ENCODE measurements around the gene SPOCK1. TPM values are rescaled to one million over a fixed set of nuclear protein-coding genes. Genes with fewer than 3 reads are reported as not detected.

The SPOCK1 gene
- total RNA-seq, 2 experiments from 2014 or later = not detected

DNA sequence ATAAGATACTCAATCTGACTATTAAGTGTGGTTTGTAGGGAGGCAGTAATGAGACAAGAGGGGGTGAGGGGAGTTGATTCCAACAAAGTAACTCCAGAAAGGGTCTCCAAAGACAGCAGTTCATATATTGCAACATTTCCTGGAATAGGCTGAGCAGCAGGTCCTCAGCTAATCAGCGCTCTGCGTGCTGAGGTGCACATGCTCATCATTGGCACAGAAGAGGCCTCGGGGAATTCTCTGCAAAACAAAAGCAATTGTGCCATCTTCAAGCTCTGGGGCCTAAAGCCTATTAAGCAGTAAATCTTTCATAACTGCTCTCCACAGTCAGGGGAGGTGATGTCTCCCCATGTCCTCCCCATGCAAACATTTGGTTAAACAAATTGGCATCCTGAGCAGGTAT is 357.3 kb downstream of the SPOCK1 start:
- Mint-ChIP-seq H3K36me3 (ENCODE audit: low read depth) (no peaks in the 10 kb centered on the region), H3K4me3 (no peak overlapping the region), H3K9me3 (no peaks in the 10 kb centered on the region), H3K27ac (no peak overlapping the region), H3K4me1 (ENCODE audit: low read depth) (no peaks in the 10 kb centered on the region), H3K27me3 (no peaks in the 10 kb centered on the region)
- ATAC-seq (no peak), DNase-seq (no peak)
- TF ChIP-seq, protein P1, sequence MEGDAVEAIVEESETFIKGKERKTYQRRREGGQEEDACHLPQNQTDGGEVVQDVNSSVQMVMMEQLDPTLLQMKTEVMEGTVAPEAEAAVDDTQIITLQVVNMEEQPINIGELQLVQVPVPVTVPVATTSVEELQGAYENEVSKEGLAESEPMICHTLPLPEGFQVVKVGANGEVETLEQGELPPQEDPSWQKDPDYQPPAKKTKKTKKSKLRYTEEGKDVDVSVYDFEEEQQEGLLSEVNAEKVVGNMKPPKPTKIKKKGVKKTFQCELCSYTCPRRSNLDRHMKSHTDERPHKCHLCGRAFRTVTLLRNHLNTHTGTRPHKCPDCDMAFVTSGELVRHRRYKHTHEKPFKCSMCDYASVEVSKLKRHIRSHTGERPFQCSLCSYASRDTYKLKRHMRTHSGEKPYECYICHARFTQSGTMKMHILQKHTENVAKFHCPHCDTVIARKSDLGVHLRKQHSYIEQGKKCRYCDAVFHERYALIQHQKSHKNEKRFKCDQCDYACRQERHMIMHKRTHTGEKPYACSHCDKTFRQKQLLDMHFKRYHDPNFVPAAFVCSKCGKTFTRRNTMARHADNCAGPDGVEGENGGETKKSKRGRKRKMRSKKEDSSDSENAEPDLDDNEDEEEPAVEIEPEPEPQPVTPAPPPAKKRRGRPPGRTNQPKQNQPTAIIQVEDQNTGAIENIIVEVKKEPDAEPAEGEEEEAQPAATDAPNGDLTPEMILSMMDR (IDR thresholded peaks at IDR 0.05) = no peak
- POLR2A ChIA-PET = no interaction called here
- CTCF ChIA-PET = no interaction called here
- intact Hi-C loops (cut with micrococcal nuclease) = no loop called here

GRCh38 chr5:137136991-137137632 is 362.0 kb downstream of the SPOCK1 start:
- Mint-ChIP-seq H3K27ac (no peak overlapping the region), H3K27me3 (peaks cover 1% of the 10 kb centered on the region), H3K9me3 (no peaks in the 10 kb centered on the region), H3K4me1 (ENCODE audit: low read depth) (no peaks in the 10 kb centered on the region), H3K36me3 (ENCODE audit: low read depth) (no peaks in the 10 kb centered on the region), H3K4me3 (no peak overlapping the region)
- POLR2A ChIA-PET = no interaction called here
- TF ChIP-seq, protein P1 (IDR thresholded peaks at IDR 0.05) = no peak
- no peak for DNase-seq
- intact Hi-C loops (cut with micrococcal nuclease) = no loop called here
- CTCF ChIA-PET = no interaction called here
- ATAC-seq = no peak

- POLR2A ChIA-PET = no interaction called here
Observed at GRCh38 chr5:137134920-137135532, 364.1 kb downstream of the SPOCK1 start.

DNA sequence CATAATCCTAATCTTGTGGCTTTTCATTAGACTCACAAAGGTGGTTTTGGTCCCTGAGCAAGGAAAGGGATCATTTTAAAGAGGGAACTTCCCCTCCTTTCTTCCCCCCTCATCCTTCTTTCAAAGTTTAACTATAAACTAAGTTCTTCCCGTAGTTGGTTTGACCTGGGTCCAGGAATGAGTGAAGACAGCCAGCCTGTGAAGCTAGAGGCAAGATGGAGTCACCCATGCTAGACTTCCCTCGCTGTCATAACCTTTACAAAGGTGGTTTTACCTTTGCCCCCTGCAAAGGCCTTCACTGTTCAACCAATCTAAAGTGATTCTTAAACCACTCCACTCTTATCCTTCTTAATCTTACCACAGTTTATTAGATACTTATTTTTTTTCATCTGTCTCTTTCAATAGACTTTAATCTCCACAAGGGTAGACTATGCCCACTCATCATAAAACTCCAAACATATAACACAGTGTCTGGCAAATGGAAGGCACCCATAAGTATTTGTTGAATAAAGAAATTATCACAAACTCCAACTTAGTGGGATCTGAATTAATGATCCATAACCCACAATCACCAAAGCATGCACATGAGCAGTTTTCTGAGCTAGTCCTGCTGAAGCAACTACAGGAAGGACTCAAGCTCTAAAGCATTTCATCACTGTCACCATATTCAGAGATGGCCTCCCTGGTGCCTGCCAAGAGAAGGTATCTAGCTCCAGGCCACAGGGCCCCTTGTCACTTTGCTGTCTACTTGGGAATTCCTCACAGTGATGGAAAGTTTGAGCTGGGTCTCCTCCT is 369.0 kb downstream of the SPOCK1 start:
- intact Hi-C loops (cut with micrococcal nuclease) = no loop called here
- ChIA-PET CTCF (no interaction called here), POLR2A (no interaction called here)
- no peaks in the 10 kb centered on the region for H3K9me3 Mint-ChIP-seq
- H3K4me1 Mint-ChIP-seq (ENCODE audit: low read depth) = no peaks in the 10 kb centered on the region
- no peak for ATAC-seq
- TF ChIP-seq, protein P1 (IDR thresholded peaks at IDR 0.05) = no peak
- H3K4me3 Mint-ChIP-seq = no peak overlapping the region
- H3K36me3 Mint-ChIP-seq (ENCODE audit: low read depth) = no peaks in the 10 kb centered on the region
- peaks cover 5% of the 10 kb centered on the region for H3K27me3 Mint-ChIP-seq
- no peak for DNase-seq
- H3K27ac Mint-ChIP-seq = no peak overlapping the region

More at GRCh38 chr5:137134920-137135532, 364.1 kb downstream of the SPOCK1 start:
- H3K9me3 Mint-ChIP-seq = no peaks in the 10 kb centered on the region
- DNase-seq (no peak), ATAC-seq (no peak)
- intact Hi-C loops (cut with micrococcal nuclease) = no loop called here
- H3K4me3 Mint-ChIP-seq = no peak overlapping the region
- CTCF ChIA-PET = no interaction called here
- H3K27ac Mint-ChIP-seq = no peak overlapping the region
- no peaks in the 10 kb centered on the region for H3K36me3 Mint-ChIP-seq (ENCODE audit: low read depth)
- TF ChIP-seq, protein P1 (IDR thresholded peaks at IDR 0.05) = no peak
- peaks cover 3% of the 10 kb centered on the region for H3K27me3 Mint-ChIP-seq
- no peaks in the 10 kb centered on the region for H3K4me1 Mint-ChIP-seq (ENCODE audit: low read depth)

- H3K27me3 Mint-ChIP-seq = peaks cover 4% of the 10 kb centered on the region
- no peaks in the 10 kb centered on the region for H3K36me3 Mint-ChIP-seq (ENCODE audit: low read depth)
- ChIA-PET CTCF (interaction anchor here (1.1 kb wide), 1 partner anchor 14 kb away, joined by 3 read pairs; no protein-coding TSS in a partner anchor), POLR2A (no interaction called here)
- DNase-seq = no peak
- no peak overlapping the region for H3K4me3 Mint-ChIP-seq
- H3K4me1 Mint-ChIP-seq (ENCODE audit: low read depth) = no peaks in the 10 kb centered on the region
- TF ChIP-seq, protein P1 (IDR thresholded peaks at IDR 0.05) = no peak
- no peak for ATAC-seq
- H3K9me3 Mint-ChIP-seq = no peaks in the 10 kb centered on the region
- intact Hi-C loops (cut with micrococcal nuclease) = no loop called here
- H3K27ac Mint-ChIP-seq = no peak overlapping the region
Observed at GRCh38 chr5:137128012-137128411, 371.1 kb downstream of the SPOCK1 start.
